ENCODE results near the gene CADM2. TPM values are rescaled to one million over a fixed set of nuclear protein-coding genes. Genes with fewer than 3 reads are reported as not detected.

CADM2 gene
- total and polyA plus RNA-seq, 2 experiments from 2014 or later: 13.3 to 47.5 TPM

GRCh38 chr3:84989102-84989501, 30.3 kb downstream of the CADM2 start:
- DNase-seq (ENCODE audit: low spot score) (no peak), ATAC-seq (no peak)
- Mint-ChIP-seq H3K27me3 (ENCODE audit: insufficient read depth, low read depth, poor library complexity) (peaks cover 1% of the 10 kb centered on the region), H3K27ac (peak overlapping the region; percentile 47; the same call in 1 of the 2 replicates), H3K36me3 (ENCODE audit: low read depth) (no peaks in the 10 kb centered on the region), H3K4me3 (no peak overlapping the region), H3K4me1 (peaks cover 51% of the 10 kb centered on the region), H3K9me3 (no peaks in the 10 kb centered on the region)
- H3K4me1 ChIP-seq (ENCODE audit: insufficient read depth): peaks cover 40% of the 10 kb centered on the region
- H3K4me3 ChIP-seq: no peak overlapping the region
- no peak overlapping the region for H2AFZ ChIP-seq
- no peaks in the 10 kb centered on the region for H3K36me3 ChIP-seq (ENCODE audit: insufficient read depth)
- no peak overlapping the region for H3K27ac ChIP-seq (ENCODE audit: low read depth)
- no peaks in the 10 kb centered on the region for H3F3A ChIP-seq (replicated peaks; ENCODE audit: low read depth)
- 0 out of 2 replicates have a peak, but pooled peaks cover 3% of the 10 kb centered on the region for H3K79me2 ChIP-seq (replicated peaks; ENCODE audit: insufficient read depth)
- TF ChIP-seq POLR2AphosphoS5 (IDR thresholded peaks at IDR 0.05; ENCODE audit: low read depth) (no peak), REST (IDR thresholded peaks at IDR 0.05; ENCODE audit: unreplicated experiment) (no peak), CTCF (conservative IDR thresholded peaks at IDR 0.05; ENCODE audit: low read depth in 2 of 2) (no peak), EZH2 (IDR thresholded peaks at IDR 0.05; ENCODE audit: low read depth, unreplicated experiment) (no peak), NANOG (IDR thresholded peaks at IDR 0.05; ENCODE audit: borderline replicate concordance) (no peak)
- H3K27me3 ChIP-seq (ENCODE audit: insufficient read depth): no peaks in the 10 kb centered on the region
- no peaks in the 10 kb centered on the region for H4K20me1 ChIP-seq (replicated peaks; ENCODE audit: insufficient read depth)
- H3K4me2 ChIP-seq: no peak overlapping the region
- H3K9me2 ChIP-seq (ENCODE audit: insufficient read depth): no peaks in the 10 kb centered on the region

DNA sequence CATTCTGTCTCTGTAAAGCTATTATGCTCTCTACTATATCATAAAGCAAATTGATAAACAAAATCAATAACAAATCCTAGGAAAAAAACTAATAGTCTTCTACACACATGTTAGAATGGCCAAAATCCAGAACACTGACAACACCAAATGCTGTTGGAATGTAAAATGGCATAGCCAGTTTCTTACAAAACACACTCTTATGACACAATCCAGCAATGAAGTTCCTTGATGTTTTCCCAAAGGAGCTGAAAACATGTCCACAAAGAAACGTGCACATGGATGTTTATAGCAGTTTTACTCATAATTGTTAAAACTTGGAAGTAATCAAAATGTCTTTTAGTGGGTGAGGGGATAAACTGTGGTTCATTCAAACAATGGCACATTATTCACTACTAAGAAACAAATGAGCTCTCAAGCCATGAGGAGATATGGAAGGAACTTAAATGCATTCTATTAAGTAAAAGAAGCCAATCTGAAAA, 32.7 kb downstream of the CADM2 start:
- DNase-seq (ENCODE audit: low spot score) (no peak), ATAC-seq (no peak)
- 0 out of 2 replicates have a peak overlapping the region, but pooled peaks have one; percentile 50 for H3K4me2 ChIP-seq
- H3K27ac ChIP-seq (ENCODE audit: low read depth): no peak overlapping the region
- no peak for TF ChIP-seq JUNB (IDR thresholded peaks at IDR 0.05; ENCODE audit: unreplicated experiment)
- TF ChIP-seq EZH2 (IDR thresholded peaks at IDR 0.05; ENCODE audit: low read depth, unreplicated experiment): no peak
- TF ChIP-seq CTCF (conservative IDR thresholded peaks at IDR 0.05; ENCODE audit: low read depth in 2 of 2): no peak
- TF ChIP-seq, protein P1, sequence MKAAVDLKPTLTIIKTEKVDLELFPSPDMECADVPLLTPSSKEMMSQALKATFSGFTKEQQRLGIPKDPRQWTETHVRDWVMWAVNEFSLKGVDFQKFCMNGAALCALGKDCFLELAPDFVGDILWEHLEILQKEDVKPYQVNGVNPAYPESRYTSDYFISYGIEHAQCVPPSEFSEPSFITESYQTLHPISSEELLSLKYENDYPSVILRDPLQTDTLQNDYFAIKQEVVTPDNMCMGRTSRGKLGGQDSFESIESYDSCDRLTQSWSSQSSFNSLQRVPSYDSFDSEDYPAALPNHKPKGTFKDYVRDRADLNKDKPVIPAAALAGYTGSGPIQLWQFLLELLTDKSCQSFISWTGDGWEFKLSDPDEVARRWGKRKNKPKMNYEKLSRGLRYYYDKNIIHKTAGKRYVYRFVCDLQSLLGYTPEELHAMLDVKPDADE (IDR thresholded peaks at IDR 0.05): no peak
- no peak for TF ChIP-seq POLR2AphosphoS5 (IDR thresholded peaks at IDR 0.05; ENCODE audit: low read depth)
- no peak for TF ChIP-seq ZNF114 (CRISPR knock-in tag; IDR thresholded peaks at IDR 0.05)
- no peak for TF ChIP-seq ZNF331 (CRISPR knock-in tag; IDR thresholded peaks at IDR 0.05; ENCODE audit: low read depth)
- no peak overlapping the region for H3K4me3 Mint-ChIP-seq
- H2AFZ ChIP-seq: no peak overlapping the region
- no peak overlapping the region for H3K27ac Mint-ChIP-seq
- H3K9me2 ChIP-seq (ENCODE audit: insufficient read depth): no peaks in the 10 kb centered on the region
- H3K79me2 ChIP-seq (replicated peaks; ENCODE audit: insufficient read depth): peaks cover 5% of the 10 kb centered on the region; the same call in 1 of the 2 replicates
- no peak overlapping the region for H3K4me3 ChIP-seq
- H3K27me3 Mint-ChIP-seq (ENCODE audit: insufficient read depth, low read depth, poor library complexity): peaks cover 1% of the 10 kb centered on the region
- no peaks in the 10 kb centered on the region for H3F3A ChIP-seq (replicated peaks; ENCODE audit: low read depth)
- H3K36me3 ChIP-seq (ENCODE audit: insufficient read depth): no peaks in the 10 kb centered on the region
- H3K27me3 ChIP-seq (ENCODE audit: insufficient read depth): no peaks in the 10 kb centered on the region
- no peaks in the 10 kb centered on the region for H3K36me3 Mint-ChIP-seq (ENCODE audit: low read depth)
- H3K4me1 ChIP-seq (ENCODE audit: insufficient read depth): peaks cover 24% of the 10 kb centered on the region
- no peaks in the 10 kb centered on the region for H3K9me3 Mint-ChIP-seq
- H4K20me1 ChIP-seq (replicated peaks; ENCODE audit: insufficient read depth): no peaks in the 10 kb centered on the region
- H3K4me1 Mint-ChIP-seq: peaks cover 36% of the 10 kb centered on the region
